HEK293 (cell line): Measurements from ENCODE around the gene ARHGEF7.

Experiments
- CTCF ChIA-PET: fragments of 350-600 bp; formaldehyde crosslinking; extraction: SDS; loops from one replicate; lab custom pipeline; 2021; ENCODE audit warnings: antibody characterized with exemption; lab: Yijun Ruan, JAX
- POLR2A ChIA-PET: fragments of 300-600 bp; formaldehyde crosslinking; extraction: SDS; loops from one replicate; lab custom pipeline; 2020; ENCODE audit warnings: antibody characterized with exemption, inconsistent platforms; lab: Yijun Ruan, JAX
- H3K27ac ChIP-seq: fragments of 200-500 bp; sonication (Bioruptor generic); 2 replicates; pipeline ENCODE4 v1.5.1; 2014; ENCODE audit warnings: low read depth, low read length, control low read depth, inconsistent platforms; ENCODE audit errors: extremely low read depth
- H3K36me3 ChIP-seq, 2 experiments: fragments of 200-500 bp in 1 of 2; sonication (Bioruptor generic) in 1 of 2; 1 replicate in 1 of 2; 2 replicates in 1 of 2; pipeline ENCODE4 v1.5.1; 2014 to 2017; ENCODE audit warnings: inconsistent platforms in 2 of 2, low read length in 2 of 2; ENCODE audit not compliant: control insufficient read depth in 2 of 2, insufficient read depth in 1 of 2
- H3K4me1 ChIP-seq: fragments of 200-500 bp; sonication (Bioruptor generic); 2 replicates; pipeline ENCODE4 v1.5.1; 2014; ENCODE audit warnings: mild to moderate bottlenecking, low read length, inconsistent platforms; ENCODE audit not compliant: control insufficient read depth, insufficient read depth
- H3K4me3 ChIP-seq: 2 replicates; pipeline ENCODE4 v1.5.1; 2011; ENCODE audit warnings: low read depth, mild to moderate bottlenecking, control low read depth, low read length, moderate library complexity
- H3K9me3 ChIP-seq: fragments of 200-500 bp; sonication (Bioruptor generic); 2 replicates; pipeline ENCODE4 v1.5.1; 2014; ENCODE audit warnings: low read depth, low read length, inconsistent platforms; ENCODE audit not compliant: control insufficient read depth, insufficient read depth
- GLI4 ChIP-seq: fragments of 450-650 bp; formaldehyde crosslinking; IDR thresholded peaks from 2 replicates; pipeline ENCODE4 v1.5.1; 2016; ENCODE audit warnings: missing biosample characterization, missing genetic modification characterization
- GLIS1 ChIP-seq: fragments of 450-650 bp; formaldehyde crosslinking; IDR thresholded peaks from 2 replicates; pipeline ENCODE4 v1.5.1; 2016; ENCODE audit warnings: missing biosample characterization, missing genetic modification characterization
- HOXA7 ChIP-seq: sonication (generic); formaldehyde crosslinking; IDR thresholded peaks from 2 replicates; pipeline ENCODE4 v1.8.1; 2022; ENCODE audit warnings: missing genetic modification reagents, borderline replicate concordance
- KLF1 ChIP-seq: fragments of 450-650 bp; formaldehyde crosslinking; IDR thresholded peaks from 2 replicates; pipeline ENCODE4 v1.5.1; 2016; ENCODE audit warnings: missing biosample characterization, missing genetic modification characterization
- KLF10 ChIP-seq: fragments of 450-650 bp; IDR thresholded peaks from 2 replicates; pipeline ENCODE4 v1.5.1; 2018; ENCODE audit warnings: missing biosample characterization, mild to moderate bottlenecking, missing genetic modification characterization
- KLF7 ChIP-seq: fragments of 450-650 bp; formaldehyde crosslinking; IDR thresholded peaks from 2 replicates; pipeline ENCODE4 v1.5.1; 2016; ENCODE audit warnings: missing biosample characterization, missing genetic modification characterization, borderline replicate concordance
- RBAK ChIP-seq: fragments of 450-650 bp; formaldehyde crosslinking; IDR thresholded peaks from 2 replicates; pipeline ENCODE4 v1.5.1; 2016; ENCODE audit warnings: missing biosample characterization, missing genetic modification characterization
- REPIN1 ChIP-seq: fragments of 450-650 bp; formaldehyde crosslinking; IDR thresholded peaks from 2 replicates; pipeline ENCODE4 v1.5.1; 2017; ENCODE audit warnings: missing biosample characterization, missing genetic modification characterization, low read depth
- SP3 ChIP-seq: fragments of 450-650 bp; formaldehyde crosslinking; IDR thresholded peaks from 2 replicates; pipeline ENCODE4 v1.5.1; 2016; ENCODE audit warnings: missing biosample characterization, missing genetic modification characterization
- ZBTB21 ChIP-seq: fragments of 450-650 bp; formaldehyde crosslinking; IDR thresholded peaks from 2 replicates; pipeline ENCODE4 v1.5.1; 2017; ENCODE audit warnings: missing biosample characterization, missing genetic modification characterization
- ZNF138 ChIP-seq: fragments of 450-650 bp; formaldehyde crosslinking; IDR thresholded peaks from 2 replicates; pipeline ENCODE4 v1.5.1; 2016; ENCODE audit warnings: missing biosample characterization, missing genetic modification characterization, borderline replicate concordance
- ZNF155 ChIP-seq: fragments of 450-650 bp; formaldehyde crosslinking; IDR thresholded peaks from 2 replicates; pipeline ENCODE4 v1.5.1; 2016; ENCODE audit warnings: missing biosample characterization, missing genetic modification characterization
- ZNF169 ChIP-seq: fragments of 450-650 bp; formaldehyde crosslinking; IDR thresholded peaks from 2 replicates; pipeline ENCODE4 v1.5.1; 2016; ENCODE audit warnings: missing biosample characterization, missing genetic modification characterization
- ZNF211 ChIP-seq: fragments of 450-650 bp; formaldehyde crosslinking; IDR thresholded peaks from 2 replicates; pipeline ENCODE4 v1.5.1; 2016; ENCODE audit warnings: low read depth, missing biosample characterization, missing genetic modification characterization
- ZNF350 ChIP-seq: fragments of 450-650 bp; formaldehyde crosslinking; IDR thresholded peaks from 2 replicates; pipeline ENCODE4 v1.5.0; 2017; ENCODE audit warnings: missing biosample characterization, mild to moderate bottlenecking, missing genetic modification characterization
- ZNF394 ChIP-seq: fragments of 450-650 bp; formaldehyde crosslinking; IDR thresholded peaks from 2 replicates; pipeline ENCODE4 v1.5.1; 2016; ENCODE audit warnings: missing biosample characterization, missing genetic modification characterization, mild to moderate bottlenecking, moderate library complexity, borderline replicate concordance
- ZNF514 ChIP-seq: fragments of 450-650 bp; formaldehyde crosslinking; IDR thresholded peaks from 2 replicates; pipeline ENCODE4 v1.5.1; 2016; ENCODE audit warnings: missing biosample characterization, missing genetic modification characterization
- ZNF521 ChIP-seq: fragments of 450-650 bp; formaldehyde crosslinking; IDR thresholded peaks from 2 replicates; pipeline ENCODE4 v1.5.1; 2017; ENCODE audit warnings: missing biosample characterization, mild to moderate bottlenecking, missing genetic modification characterization
- ZNF555 ChIP-seq: fragments of 450-650 bp; formaldehyde crosslinking; conservative IDR thresholded peaks from 2 replicates; pipeline ENCODE4 v1.5.1; 2017; ENCODE audit warnings: missing biosample characterization, mild to moderate bottlenecking, missing genetic modification characterization, inconsistent platforms
- ZNF610 ChIP-seq: fragments of 450-650 bp; formaldehyde crosslinking; IDR thresholded peaks from 2 replicates; pipeline ENCODE4 v1.5.1; 2016; ENCODE audit warnings: missing biosample characterization, missing genetic modification characterization, borderline replicate concordance
- ZNF707 ChIP-seq: fragments of 450-650 bp; formaldehyde crosslinking; IDR thresholded peaks from 2 replicates; pipeline ENCODE4 v1.5.1; 2016; ENCODE audit warnings: missing biosample characterization, missing genetic modification characterization
- TF ChIP-seq, protein P1 (sequence below): fragments of 450-650 bp; formaldehyde crosslinking; conservative IDR thresholded peaks from 2 replicates; pipeline ENCODE4 v1.5.1; 2016; ENCODE audit warnings: low read depth, missing biosample characterization, missing genetic modification characterization
- TF ChIP-seq, protein P2 (sequence below): fragments of 450-650 bp; formaldehyde crosslinking; IDR thresholded peaks from 2 replicates; pipeline ENCODE4 v1.5.1; 2017; ENCODE audit warnings: missing biosample characterization, missing genetic modification characterization
- TF ChIP-seq, protein P3 (sequence below): fragments of 450-650 bp; formaldehyde crosslinking; conservative IDR thresholded peaks from 2 replicates; pipeline ENCODE4 v1.5.1; 2016; ENCODE audit warnings: low read depth, missing biosample characterization, missing genetic modification characterization

The ARHGEF7 gene

DNA sequence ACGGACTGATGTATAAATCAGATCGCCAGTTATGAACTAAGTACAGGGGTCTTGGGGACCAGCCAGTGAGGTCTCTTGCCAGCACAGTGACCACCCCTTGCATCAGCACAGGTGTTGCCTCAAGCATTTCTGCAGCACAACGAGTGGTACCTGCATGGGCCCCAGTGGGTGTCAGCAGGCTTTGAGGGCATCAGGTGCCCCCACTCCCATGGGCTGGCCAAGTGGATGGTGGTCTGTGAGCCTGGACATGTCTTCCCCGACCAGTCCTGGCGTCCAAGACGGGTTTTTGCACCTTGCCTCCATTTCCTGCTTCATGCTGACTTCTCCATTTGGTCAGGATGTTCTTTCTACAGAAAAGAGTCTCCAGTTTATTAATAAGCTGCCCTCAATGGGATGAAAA, 22.4 kb upstream of the ARHGEF7 start:
- H3K36me3 ChIP-seq, result no peaks in the 10 kb centered on the region
- no peaks in the 10 kb centered on the region for H3K9me3 ChIP-seq
- no peak overlapping the region for H3K27ac ChIP-seq
- H3K4me1 ChIP-seq, result peaks cover 4% of the 10 kb centered on the region; the same call in 1 of the 2 replicates
- TF ChIP-seq RBAK (tag by site-specific recombination) (no peak), ZNF514 (tag by site-specific recombination) (no peak), ZNF155 (tag by site-specific recombination) (no peak), ZNF521 (tag by site-specific recombination) (no peak), ZNF610 (tag by site-specific recombination) (no peak)
- TF ChIP-seq, all 188 proteins: peak for 0
- no peak overlapping the region for H3K4me3 ChIP-seq
- ChIA-PET CTCF (no interaction called here), POLR2A (no interaction called here)

DNA sequence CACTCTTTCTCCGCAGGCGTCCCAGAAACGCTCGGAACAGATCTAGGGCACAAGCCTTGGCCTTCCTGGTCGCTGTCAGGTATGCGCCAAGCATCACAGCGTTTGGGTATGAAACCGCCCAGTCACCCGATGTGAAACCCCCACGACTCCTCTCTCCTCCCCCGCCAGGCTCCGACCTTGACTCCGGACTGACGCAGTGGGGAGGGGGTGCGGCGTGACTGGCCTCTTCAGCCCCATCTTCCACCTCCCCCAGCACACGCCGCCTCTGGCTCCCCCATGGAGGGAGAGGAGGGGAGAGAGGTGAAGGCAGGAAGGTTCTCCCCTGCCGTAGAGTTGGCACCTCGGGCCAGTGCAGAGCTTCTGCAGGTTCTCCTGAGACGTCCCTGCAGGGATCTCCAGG, 22.0 kb upstream of the ARHGEF7 start:
- ChIA-PET POLR2A (no interaction called here), CTCF (no interaction called here)
- Histone ChIP-seq H3K9me3 (no peaks in the 10 kb centered on the region), H3K4me1 (peaks cover 4% of the 10 kb centered on the region; the same call in 1 of the 2 replicates), H3K4me3 (no peak overlapping the region), H3K36me3 (no peaks in the 10 kb centered on the region), H3K27ac (no peak overlapping the region)
- no peak for TF ChIP-seq ZNF350 (tag by site-specific recombination)
- no peak for TF ChIP-seq HOXA7
- TF ChIP-seq, protein P1, sequence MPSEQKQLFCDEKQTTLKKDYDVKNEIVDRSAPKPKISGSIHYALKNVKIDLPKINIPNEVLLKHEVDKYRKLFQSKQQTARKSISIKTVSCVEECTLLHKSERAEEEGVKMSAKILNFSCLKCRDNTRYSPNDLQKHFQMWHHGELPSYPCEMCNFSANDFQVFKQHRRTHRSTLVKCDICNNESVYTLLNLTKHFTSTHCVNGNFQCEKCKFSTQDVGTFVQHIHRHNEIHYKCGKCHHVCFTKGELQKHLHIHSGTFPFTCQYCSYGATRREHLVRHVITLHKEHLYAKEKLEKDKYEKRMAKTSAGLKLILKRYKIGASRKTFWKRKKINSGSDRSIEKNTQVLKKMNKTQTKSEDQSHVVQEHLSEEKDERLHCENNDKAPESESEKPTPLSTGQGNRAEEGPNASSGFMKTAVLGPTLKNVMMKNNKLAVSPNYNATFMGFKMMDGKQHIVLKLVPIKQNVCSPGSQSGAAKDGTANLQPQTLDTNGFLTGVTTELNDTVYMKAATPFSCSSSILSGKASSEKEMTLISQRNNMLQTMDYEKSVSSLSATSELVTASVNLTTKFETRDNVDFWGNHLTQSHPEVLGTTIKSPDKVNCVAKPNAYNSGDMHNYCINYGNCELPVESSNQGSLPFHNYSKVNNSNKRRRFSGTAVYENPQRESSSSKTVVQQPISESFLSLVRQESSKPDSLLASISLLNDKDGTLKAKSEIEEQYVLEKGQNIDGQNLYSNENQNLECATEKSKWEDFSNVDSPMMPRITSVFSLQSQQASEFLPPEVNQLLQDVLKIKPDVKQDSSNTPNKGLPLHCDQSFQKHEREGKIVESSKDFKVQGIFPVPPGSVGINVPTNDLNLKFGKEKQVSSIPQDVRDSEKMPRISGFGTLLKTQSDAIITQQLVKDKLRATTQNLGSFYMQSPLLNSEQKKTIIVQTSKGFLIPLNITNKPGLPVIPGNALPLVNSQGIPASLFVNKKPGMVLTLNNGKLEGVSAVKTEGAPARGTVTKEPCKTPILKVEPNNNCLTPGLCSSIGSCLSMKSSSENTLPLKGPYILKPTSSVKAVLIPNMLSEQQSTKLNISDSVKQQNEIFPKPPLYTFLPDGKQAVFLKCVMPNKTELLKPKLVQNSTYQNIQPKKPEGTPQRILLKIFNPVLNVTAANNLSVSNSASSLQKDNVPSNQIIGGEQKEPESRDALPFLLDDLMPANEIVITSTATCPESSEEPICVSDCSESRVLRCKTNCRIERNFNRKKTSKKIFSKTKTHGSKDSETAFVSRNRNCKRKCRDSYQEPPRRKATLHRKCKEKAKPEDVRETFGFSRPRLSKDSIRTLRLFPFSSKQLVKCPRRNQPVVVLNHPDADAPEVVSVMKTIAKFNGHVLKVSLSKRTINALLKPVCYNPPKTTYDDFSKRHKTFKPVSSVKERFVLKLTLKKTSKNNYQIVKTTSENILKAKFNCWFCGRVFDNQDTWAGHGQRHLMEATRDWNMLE (tag by site-specific recombination), result no peak
- TF ChIP-seq ZNF707 (tag by site-specific recombination), result no peak
- no peak for TF ChIP-seq ZNF138
- TF ChIP-seq, protein P2, sequence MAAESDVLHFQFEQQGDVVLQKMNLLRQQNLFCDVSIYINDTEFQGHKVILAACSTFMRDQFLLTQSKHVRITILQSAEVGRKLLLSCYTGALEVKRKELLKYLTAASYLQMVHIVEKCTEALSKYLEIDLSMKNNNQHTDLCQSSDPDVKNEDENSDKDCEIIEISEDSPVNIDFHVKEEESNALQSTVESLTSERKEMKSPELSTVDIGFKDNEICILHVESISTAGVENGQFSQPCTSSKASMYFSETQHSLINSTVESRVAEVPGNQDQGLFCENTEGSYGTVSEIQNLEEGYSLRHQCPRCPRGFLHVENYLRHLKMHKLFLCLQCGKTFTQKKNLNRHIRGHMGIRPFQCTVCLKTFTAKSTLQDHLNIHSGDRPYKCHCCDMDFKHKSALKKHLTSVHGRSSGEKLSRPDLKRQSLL (tag by site-specific recombination), result no peak
- no peak for TF ChIP-seq ZBTB21 (tag by site-specific recombination)

DNA sequence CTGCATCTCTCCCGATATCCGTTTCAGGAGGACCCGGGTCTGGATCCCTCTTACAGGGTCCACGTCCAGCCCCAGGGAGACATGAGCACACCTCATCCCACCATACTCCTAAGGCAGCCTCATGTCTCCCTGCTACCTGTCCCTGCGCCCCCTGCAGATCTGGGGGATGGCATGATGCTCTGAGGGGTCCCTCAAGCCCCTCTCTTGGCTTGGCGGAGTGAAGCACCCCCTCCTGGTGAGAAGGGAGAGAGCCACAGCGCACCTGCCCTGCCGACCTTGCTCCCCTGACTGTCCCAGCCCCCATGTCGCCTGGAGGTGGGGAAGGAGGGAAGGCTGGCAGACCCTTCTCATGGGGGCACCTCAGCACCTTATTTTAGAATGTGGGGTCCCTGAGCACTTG, 21.5 kb upstream of the ARHGEF7 start:
- ChIA-PET POLR2A (no interaction called here), CTCF (interaction anchor here (0.9 kb wide), 1 partner anchor 26 kb away, joined by 6 read pairs; no protein-coding TSS in a partner anchor)
- H3K4me3 ChIP-seq, result no peak overlapping the region
- no peaks in the 10 kb centered on the region for H3K9me3 ChIP-seq
- no peak overlapping the region for H3K27ac ChIP-seq
- peaks cover 4% of the 10 kb centered on the region; the same call in 1 of the 2 replicates for H3K4me1 ChIP-seq
- H3K36me3 ChIP-seq, result no peaks in the 10 kb centered on the region
- no peak for TF ChIP-seq GLIS1 (tag by site-specific recombination)
- TF ChIP-seq ZNF555 (tag by site-specific recombination), result no peak
- TF ChIP-seq GLI4 (tag by site-specific recombination), result no peak
- no peak for TF ChIP-seq KLF7
- TF ChIP-seq KLF1 (tag by site-specific recombination), result no peak
- no peak for TF ChIP-seq ZNF169
- TF ChIP-seq ZNF211 (tag by site-specific recombination), result no peak
- TF ChIP-seq ZNF138, result no peak
- TF ChIP-seq ZNF394 (tag by site-specific recombination), result no peak
- no peak for TF ChIP-seq KLF10
- TF ChIP-seq SP3 (tag by site-specific recombination), result no peak
- TF ChIP-seq, protein P3, sequence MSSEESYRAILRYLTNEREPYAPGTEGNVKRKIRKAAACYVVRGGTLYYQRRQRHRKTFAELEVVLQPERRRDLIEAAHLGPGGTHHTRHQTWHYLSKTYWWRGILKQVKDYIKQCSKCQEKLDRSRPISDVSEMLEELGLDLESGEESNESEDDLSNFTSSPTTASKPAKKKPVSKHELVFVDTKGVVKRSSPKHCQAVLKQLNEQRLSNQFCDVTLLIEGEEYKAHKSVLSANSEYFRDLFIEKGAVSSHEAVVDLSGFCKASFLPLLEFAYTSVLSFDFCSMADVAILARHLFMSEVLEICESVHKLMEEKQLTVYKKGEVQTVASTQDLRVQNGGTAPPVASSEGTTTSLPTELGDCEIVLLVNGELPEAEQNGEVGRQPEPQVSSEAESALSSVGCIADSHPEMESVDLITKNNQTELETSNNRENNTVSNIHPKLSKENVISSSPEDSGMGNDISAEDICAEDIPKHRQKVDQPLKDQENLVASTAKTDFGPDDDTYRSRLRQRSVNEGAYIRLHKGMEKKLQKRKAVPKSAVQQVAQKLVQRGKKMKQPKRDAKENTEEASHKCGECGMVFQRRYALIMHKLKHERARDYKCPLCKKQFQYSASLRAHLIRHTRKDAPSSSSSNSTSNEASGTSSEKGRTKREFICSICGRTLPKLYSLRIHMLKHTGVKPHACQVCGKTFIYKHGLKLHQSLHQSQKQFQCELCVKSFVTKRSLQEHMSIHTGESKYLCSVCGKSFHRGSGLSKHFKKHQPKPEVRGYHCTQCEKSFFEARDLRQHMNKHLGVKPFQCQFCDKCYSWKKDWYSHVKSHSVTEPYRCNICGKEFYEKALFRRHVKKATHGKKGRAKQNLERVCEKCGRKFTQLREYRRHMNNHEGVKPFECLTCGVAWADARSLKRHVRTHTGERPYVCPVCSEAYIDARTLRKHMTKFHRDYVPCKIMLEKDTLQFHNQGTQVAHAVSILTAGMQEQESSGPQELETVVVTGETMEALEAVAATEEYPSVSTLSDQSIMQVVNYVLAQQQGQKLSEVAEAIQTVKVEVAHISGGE (tag by site-specific recombination), result no peak
- TF ChIP-seq REPIN1, result no peak
